ENCODE measurements around the gene TOX3. TPM values are rescaled to one million over a fixed set of nuclear protein-coding genes. Genes with fewer than 3 reads are reported as not detected.

Gene TOX3
- total RNA-seq, 2 experiments from 2014 or later, result not detected

- Mint-ChIP-seq H3K4me1 (ENCODE audit: low read depth) (no peaks in the 10 kb centered on the region), H3K4me3 (no peak overlapping the region), H3K9me3 (ENCODE audit: insufficient read depth) (peaks cover 5% of the 10 kb centered on the region), H3K27ac (no peak overlapping the region), H3K27me3 (ENCODE audit: low read depth) (no peaks in the 10 kb centered on the region), H3K36me3 (ENCODE audit: low read depth) (no peaks in the 10 kb centered on the region)
- ATAC-seq (no peak), DNase-seq (no peak)
- CTCF ChIA-PET, result no interaction called here
- POLR2A ChIA-PET, result no interaction called here
These were observed 100.9 kb downstream of the TOX3 start for GRCh38 chr16:52446080-52446479.

- CTCF ChIA-PET, result no interaction called here
- no peaks in the 10 kb centered on the region for H3K36me3 Mint-ChIP-seq (ENCODE audit: low read depth)
- peaks cover 8% of the 10 kb centered on the region for H3K9me3 Mint-ChIP-seq (ENCODE audit: insufficient read depth)
- H3K27ac Mint-ChIP-seq, result no peak overlapping the region
- H3K27me3 Mint-ChIP-seq (ENCODE audit: low read depth), result no peaks in the 10 kb centered on the region
- no peak for ATAC-seq
- POLR2A ChIA-PET, result no interaction called here
- no peak for DNase-seq
- no peak overlapping the region for H3K4me3 Mint-ChIP-seq
- no peaks in the 10 kb centered on the region for H3K4me1 Mint-ChIP-seq (ENCODE audit: low read depth)
These were observed 105.1 kb downstream of the TOX3 start for GRCh38 chr16:52441886-52442285.

- Mint-ChIP-seq H3K4me3 (no peak overlapping the region), H3K4me1 (ENCODE audit: low read depth) (no peaks in the 10 kb centered on the region), H3K27ac (no peak overlapping the region), H3K9me3 (ENCODE audit: insufficient read depth) (peaks cover 8% of the 10 kb centered on the region), H3K36me3 (ENCODE audit: low read depth) (no peaks in the 10 kb centered on the region), H3K27me3 (ENCODE audit: low read depth) (no peaks in the 10 kb centered on the region)
- DNase-seq, result no peak
- ChIA-PET CTCF (no interaction called here), POLR2A (no interaction called here)
- ATAC-seq, result no peak
These were observed 106.7 kb downstream of the TOX3 start for GRCh38 chr16:52440248-52440647.

DNA sequence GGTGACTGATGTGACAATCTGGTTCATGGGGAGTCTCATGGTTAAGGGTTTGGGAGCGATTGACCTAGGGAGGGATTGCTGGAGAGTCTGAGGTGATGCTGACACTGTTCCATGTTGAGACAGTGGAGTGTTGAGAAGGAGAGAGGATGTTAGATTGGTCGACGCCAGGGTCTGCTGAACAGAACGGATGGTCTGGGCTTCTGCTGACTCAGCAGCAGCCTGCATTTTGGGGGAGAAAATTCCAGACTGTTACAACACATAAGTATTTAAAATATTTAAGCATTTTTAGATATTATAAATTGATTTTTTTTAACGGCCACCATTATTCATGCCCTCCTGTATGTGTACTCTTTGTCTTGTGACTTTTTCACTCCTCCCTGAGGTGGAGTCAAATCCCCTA, 107.2 kb downstream of the TOX3 start:
- no peak overlapping the region for H3K4me3 Mint-ChIP-seq
- CTCF ChIA-PET, result no interaction called here
- H3K9me3 Mint-ChIP-seq (ENCODE audit: insufficient read depth), result peaks cover 8% of the 10 kb centered on the region
- DNase-seq (no peak), ATAC-seq (no peak)
- H3K27ac Mint-ChIP-seq, result no peak overlapping the region
- H3K36me3 Mint-ChIP-seq (ENCODE audit: low read depth), result no peaks in the 10 kb centered on the region
- POLR2A ChIA-PET, result no interaction called here
- no peaks in the 10 kb centered on the region for H3K4me1 Mint-ChIP-seq (ENCODE audit: low read depth)
- no peaks in the 10 kb centered on the region for H3K27me3 Mint-ChIP-seq (ENCODE audit: low read depth)

DNA sequence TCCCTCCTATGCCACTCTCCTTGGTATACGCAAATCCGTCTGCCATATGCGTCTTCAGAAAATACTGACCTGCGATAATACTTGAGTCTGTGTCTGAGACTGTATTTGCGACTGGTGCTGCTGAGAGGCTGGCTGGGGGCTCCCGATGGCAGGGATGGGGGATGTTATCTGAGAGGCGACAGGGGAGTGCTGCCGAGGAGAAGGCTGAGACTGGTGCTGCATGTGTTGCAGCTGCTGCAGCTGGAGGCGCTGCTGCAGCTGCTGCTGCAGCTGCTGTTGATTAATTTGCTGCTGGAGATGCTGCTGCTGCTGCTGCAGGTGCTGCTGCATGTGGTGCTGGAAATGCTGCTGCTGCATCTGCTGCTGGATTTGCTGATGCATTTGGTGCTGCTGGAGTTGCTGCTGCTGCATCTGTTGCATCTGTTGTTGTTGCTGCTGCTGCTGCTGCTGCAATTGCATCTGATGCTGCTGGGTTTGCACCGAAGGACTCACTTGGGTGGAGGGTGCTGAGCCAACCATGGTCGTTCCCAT, 107.7 kb downstream of the TOX3 start:
- Mint-ChIP-seq H3K36me3 (ENCODE audit: low read depth) (no peaks in the 10 kb centered on the region), H3K4me3 (no peak overlapping the region), H3K9me3 (ENCODE audit: insufficient read depth) (peaks cover 8% of the 10 kb centered on the region), H3K4me1 (ENCODE audit: low read depth) (no peaks in the 10 kb centered on the region), H3K27ac (no peak overlapping the region), H3K27me3 (ENCODE audit: low read depth) (no peaks in the 10 kb centered on the region)
- ChIA-PET CTCF (no interaction called here), POLR2A (no interaction called here)
- ATAC-seq (no peak), DNase-seq (no peak)

DNA sequence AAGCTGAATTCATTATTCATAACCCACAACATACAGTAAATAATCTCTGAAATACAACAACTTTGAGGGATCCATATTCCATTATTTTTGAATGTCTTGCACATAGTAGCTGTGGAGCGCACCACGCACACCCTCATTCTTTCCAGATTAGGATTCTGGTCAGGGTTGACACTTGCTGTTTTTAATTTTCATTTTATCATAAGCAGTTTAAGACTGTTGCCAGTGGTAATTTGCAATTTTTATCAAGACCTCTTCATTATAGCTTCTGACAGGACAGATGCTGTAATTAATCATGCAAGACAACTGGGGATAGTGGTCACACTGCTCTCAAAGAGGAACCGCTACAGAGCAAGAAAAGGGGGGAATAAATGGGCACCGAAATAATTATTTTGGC, 109.7 kb downstream of the TOX3 start:
- Mint-ChIP-seq H3K9me3 (ENCODE audit: insufficient read depth) (peaks cover 8% of the 10 kb centered on the region), H3K36me3 (ENCODE audit: low read depth) (no peaks in the 10 kb centered on the region), H3K4me3 (no peak overlapping the region), H3K27ac (no peak overlapping the region), H3K27me3 (ENCODE audit: low read depth) (no peaks in the 10 kb centered on the region), H3K4me1 (ENCODE audit: low read depth) (no peaks in the 10 kb centered on the region)
- no peak for DNase-seq
- ATAC-seq, result no peak
- POLR2A ChIA-PET, result no interaction called here
- CTCF ChIA-PET, result no interaction called here

GRCh38 chr16:52436339-52437276, 110.3 kb downstream of the TOX3 start:
- Mint-ChIP-seq H3K36me3 (ENCODE audit: low read depth) (no peaks in the 10 kb centered on the region), H3K27me3 (ENCODE audit: low read depth) (no peaks in the 10 kb centered on the region), H3K9me3 (ENCODE audit: insufficient read depth) (peaks cover 8% of the 10 kb centered on the region), H3K27ac (no peak overlapping the region), H3K4me3 (no peak overlapping the region), H3K4me1 (ENCODE audit: low read depth) (no peaks in the 10 kb centered on the region)
- ChIA-PET CTCF (no interaction called here), POLR2A (no interaction called here)
- ATAC-seq, result no peak
- no peak for DNase-seq

DNA sequence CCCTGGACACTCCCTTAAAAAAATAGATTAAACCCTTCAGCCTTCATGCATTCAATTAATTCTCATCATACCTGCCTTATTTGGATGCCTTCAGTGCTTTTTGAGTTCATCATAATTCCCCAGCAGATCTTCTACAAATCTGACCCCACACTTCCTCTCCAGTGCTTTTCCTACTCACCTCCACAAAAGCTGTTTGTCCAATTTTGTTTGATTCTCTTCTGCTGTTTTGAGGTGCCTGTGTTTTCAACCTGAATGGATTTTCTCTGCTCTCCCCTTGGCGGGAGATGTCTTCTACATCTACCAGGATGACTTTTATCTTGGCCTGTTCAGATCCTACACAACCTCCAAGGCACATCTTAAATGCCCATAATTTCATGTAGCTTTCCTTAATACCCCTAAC, 112.7 kb downstream of the TOX3 start:
- ChIA-PET POLR2A (interaction anchor here (0.7 kb wide), 1 partner anchor 38 kb away, joined by 3 read pairs; no protein-coding TSS in a partner anchor), CTCF (no interaction called here)
- no peak for DNase-seq
- ATAC-seq, result no peak
- Mint-ChIP-seq H3K9me3 (ENCODE audit: insufficient read depth) (no peaks in the 10 kb centered on the region), H3K36me3 (ENCODE audit: low read depth) (no peaks in the 10 kb centered on the region), H3K27me3 (ENCODE audit: low read depth) (no peaks in the 10 kb centered on the region), H3K27ac (no peak overlapping the region), H3K4me1 (ENCODE audit: low read depth) (no peaks in the 10 kb centered on the region), H3K4me3 (no peak overlapping the region)

DNA sequence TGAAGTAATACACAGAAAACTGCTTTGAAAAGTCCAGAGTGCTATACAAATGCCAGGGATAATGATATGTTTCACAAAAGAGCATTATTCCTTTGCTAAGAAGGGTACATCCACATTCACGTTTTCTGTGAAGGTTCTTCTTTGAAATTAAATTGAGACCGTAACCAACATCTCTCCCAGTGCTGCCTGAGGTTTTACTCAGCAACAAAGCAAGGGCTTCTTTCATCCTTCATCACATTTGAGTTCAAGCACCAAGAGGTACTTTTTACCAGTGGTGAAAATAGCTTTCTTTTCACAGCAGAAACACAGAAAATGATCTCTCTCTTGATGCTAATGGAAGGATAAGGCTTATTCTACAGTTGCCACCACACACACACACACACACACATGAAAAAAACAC, 113.3 kb downstream of the TOX3 start:
- no peak overlapping the region for H3K27ac Mint-ChIP-seq
- POLR2A ChIA-PET, result interaction anchor here (0.7 kb wide), 1 partner anchor 39 kb away, joined by 3 read pairs; no protein-coding TSS in a partner anchor
- DNase-seq (no peak), ATAC-seq (no peak)
- no peaks in the 10 kb centered on the region for H3K4me1 Mint-ChIP-seq (ENCODE audit: low read depth)
- CTCF ChIA-PET, result no interaction called here
- H3K27me3 Mint-ChIP-seq (ENCODE audit: low read depth), result no peaks in the 10 kb centered on the region
- no peak overlapping the region for H3K4me3 Mint-ChIP-seq
- H3K36me3 Mint-ChIP-seq (ENCODE audit: low read depth), result no peaks in the 10 kb centered on the region
- H3K9me3 Mint-ChIP-seq (ENCODE audit: insufficient read depth), result no peaks in the 10 kb centered on the region

DNA sequence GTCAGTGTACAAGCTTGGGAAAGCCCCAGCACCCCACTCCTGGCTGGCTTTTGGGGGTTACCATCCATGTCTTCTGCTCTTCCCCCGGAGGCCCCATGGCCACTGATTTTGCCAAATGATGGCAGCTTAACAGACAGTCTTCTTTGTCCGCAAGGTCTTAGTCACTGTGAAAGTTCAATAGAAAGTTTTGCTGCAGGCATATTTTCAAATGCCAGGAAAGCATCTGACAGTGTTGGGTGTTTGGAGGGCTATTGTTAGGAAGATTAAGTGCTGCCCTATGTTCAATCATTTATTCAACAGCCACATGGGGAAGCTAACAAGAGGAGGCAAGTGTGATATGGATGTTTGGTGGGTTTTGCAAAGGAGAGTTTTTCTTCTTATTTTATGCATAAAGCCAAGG, 122.4 kb downstream of the TOX3 start:
- ATAC-seq (no peak), DNase-seq (no peak)
- no peak overlapping the region for H3K27ac Mint-ChIP-seq
- no peaks in the 10 kb centered on the region for H3K9me3 Mint-ChIP-seq (ENCODE audit: insufficient read depth)
- H3K36me3 Mint-ChIP-seq (ENCODE audit: low read depth), result no peaks in the 10 kb centered on the region
- POLR2A ChIA-PET, result no interaction called here
- H3K4me3 Mint-ChIP-seq, result no peak overlapping the region
- H3K27me3 Mint-ChIP-seq (ENCODE audit: low read depth), result no peaks in the 10 kb centered on the region
- CTCF ChIA-PET, result no interaction called here
- no peaks in the 10 kb centered on the region for H3K4me1 Mint-ChIP-seq (ENCODE audit: low read depth)

DNA sequence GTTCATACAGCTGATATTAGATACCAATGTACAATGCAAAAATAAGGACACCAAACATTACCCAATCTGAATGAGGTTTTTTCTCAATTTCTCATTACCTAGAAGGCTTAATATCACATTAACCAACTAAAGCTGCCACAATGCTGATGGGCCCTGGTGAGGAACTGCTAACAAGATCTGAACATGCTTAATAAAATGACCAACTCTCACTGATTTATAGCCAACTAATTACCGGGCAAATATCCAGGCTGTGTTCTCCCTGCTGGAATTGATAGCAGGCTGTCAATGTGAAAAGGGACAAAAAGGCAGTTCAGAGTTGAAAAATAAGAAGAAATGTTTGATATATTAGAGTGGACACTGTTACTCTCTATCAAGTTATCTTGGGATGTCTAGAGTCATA, 124.6 kb downstream of the TOX3 start:
- POLR2A ChIA-PET, result no interaction called here
- Mint-ChIP-seq H3K36me3 (ENCODE audit: low read depth) (no peaks in the 10 kb centered on the region), H3K4me1 (ENCODE audit: low read depth) (no peaks in the 10 kb centered on the region), H3K27ac (no peak overlapping the region), H3K4me3 (no peak overlapping the region), H3K9me3 (ENCODE audit: insufficient read depth) (no peaks in the 10 kb centered on the region), H3K27me3 (ENCODE audit: low read depth) (no peaks in the 10 kb centered on the region)
- ATAC-seq (no peak), DNase-seq (no peak)
- CTCF ChIA-PET, result no interaction called here

DNA sequence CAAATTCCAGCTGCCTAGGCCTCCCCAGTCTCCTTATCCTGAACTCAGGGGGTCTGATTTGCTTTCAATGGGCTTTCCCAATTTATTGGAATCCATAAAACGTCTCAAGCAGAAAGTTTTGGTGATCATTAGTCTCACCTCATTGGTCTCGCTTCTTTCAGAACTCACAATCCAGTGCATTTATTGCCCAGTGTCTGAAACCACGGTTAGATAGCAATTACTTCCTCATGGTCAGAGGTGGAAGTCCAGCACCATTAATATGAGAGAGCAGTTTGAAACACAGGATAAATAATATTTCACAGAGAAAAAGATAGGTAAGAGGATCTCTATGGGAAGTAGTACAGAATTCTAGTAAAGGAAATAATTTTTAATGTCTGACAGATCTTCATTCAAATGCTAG, 128.7 kb downstream of the TOX3 start:
- H3K27me3 Mint-ChIP-seq (ENCODE audit: low read depth), result no peaks in the 10 kb centered on the region
- peaks cover 3% of the 10 kb centered on the region for H3K9me3 Mint-ChIP-seq (ENCODE audit: insufficient read depth)
- H3K4me3 Mint-ChIP-seq, result no peak overlapping the region
- H3K4me1 Mint-ChIP-seq (ENCODE audit: low read depth), result no peaks in the 10 kb centered on the region
- H3K36me3 Mint-ChIP-seq (ENCODE audit: low read depth), result no peaks in the 10 kb centered on the region
- ATAC-seq (no peak), DNase-seq (no peak)
- H3K27ac Mint-ChIP-seq, result no peak overlapping the region
- ChIA-PET CTCF (no interaction called here), POLR2A (no interaction called here)

- no peak overlapping the region for H3K27ac Mint-ChIP-seq
These were observed 130.1 kb downstream of the TOX3 start for GRCh38 chr16:52416888-52417287.

More at GRCh38 chr16:52416888-52417287, 130.1 kb downstream of the TOX3 start:
- ATAC-seq (no peak), DNase-seq (no peak)
- ChIA-PET POLR2A (no interaction called here), CTCF (no interaction called here)
- Mint-ChIP-seq H3K9me3 (ENCODE audit: insufficient read depth) (peaks cover 3% of the 10 kb centered on the region), H3K36me3 (ENCODE audit: low read depth) (no peaks in the 10 kb centered on the region), H3K4me3 (no peak overlapping the region), H3K4me1 (ENCODE audit: low read depth) (no peaks in the 10 kb centered on the region), H3K27me3 (ENCODE audit: low read depth) (no peaks in the 10 kb centered on the region)

All from activated CD8-positive, alpha-beta T cell treated with anti-CD3 and anti-CD28 coated beads, Interleukin-2, amount 10 ng/mL, durations not matched to agents 7 days and 5 days (primary cell).